A549 (cell line): ENCODE data around the gene NEK4. TPM values are rescaled to one million over a fixed set of nuclear protein-coding genes. Genes with fewer than 3 reads are reported as not detected.
A peak's percentile ranks its signal among the peaks of the same experiment; 100 is the strongest.

Experiments
- ATAC-seq, 2 experiments: fragments of 200-7000 bp in 1 of 2; fragments of >200 bp in 1 of 2; cut with Nextera tagmentation in 1 of 2; cut with Tn5 transposase in 1 of 2; 3 replicates each; pipeline versions ENCODE4 v1.8.0 to v1.9.1; 2018 to 2020; ENCODE audit warnings: mild to moderate bottlenecking in 1 of 2, moderate library complexity in 1 of 2
- CTCF ChIA-PET: fragments of 300-600 bp; sonication (Branson Sonifier 250); formaldehyde crosslinking; extraction: SDS; loops from one replicate; lab custom pipeline; 2021; ENCODE audit warnings: antibody characterized with exemption, inconsistent platforms; lab: Yijun Ruan, JAX
- POLR2A ChIA-PET: fragments of 350-600 bp; formaldehyde crosslinking; extraction: SDS; loops from one replicate; lab custom pipeline; 2021; ENCODE audit warnings: antibody characterized with exemption, inconsistent platforms; lab: Yijun Ruan, JAX
- DNase-seq, 2 experiments: peaks; one replicate each; pipeline versions ENCODE4 v3.0.0 to v3.0.0-alpha.2; 2011 to 2016; ENCODE audit warnings: low read depth in 1 of 2, low spot score in 1 of 2
- FAIRE-seq: peaks from 2 replicates; lab custom pipeline; 2011; peaks lifted over from hg19 to GRCh38; lab: Jason Lieb, UNC
- H3K27ac ChIP-seq, 2 experiments: fragments of >200 bp; sonication (Bioruptor Twin); formaldehyde crosslinking; 3 replicates each; pipeline ENCODE4 v1.5.1; 2016 to 2017
- H3K4me1 ChIP-seq: fragments of >200 bp; sonication (Bioruptor Twin); formaldehyde crosslinking; 3 replicates; pipeline ENCODE4 v1.6.1; 2016
- H3K4me2 ChIP-seq: fragments of >200 bp; sonication (Bioruptor Twin); formaldehyde crosslinking; 3 replicates; pipeline ENCODE4 v1.6.1; 2016
- H3K4me3 ChIP-seq: fragments of >200 bp; sonication (Bioruptor Twin); formaldehyde crosslinking; 3 replicates; pipeline ENCODE4 v1.5.1; 2016
- H3K9me3 ChIP-seq: fragments of >200 bp; sonication (Bioruptor Twin); formaldehyde crosslinking; 3 replicates; pipeline ENCODE4 v1.6.1; 2016
- BHLHE40 ChIP-seq: IDR thresholded peaks from 2 replicates; pipeline ENCODE4 v1.6.1; 2012; ENCODE audit warnings: low read depth, low read length, inconsistent platforms
- CBX8 ChIP-seq: fragments of 200-600 bp; sonication (generic); IDR thresholded peaks from 2 replicates; pipeline ENCODE4 v1.6.1; 2016
- CEBPB ChIP-seq, 2 experiments: fragments of >200 bp in 1 of 2; sonication (Bioruptor Twin) in 1 of 2; formaldehyde crosslinking in 1 of 2; IDR thresholded peaks; 2 replicates each; pipeline ENCODE4 v1.6.1; 2012 to 2016
- EHMT2 ChIP-seq: fragments of 200-600 bp; sonication (generic); IDR thresholded peaks from 2 replicates; pipeline ENCODE4 v1.6.1; 2016; ENCODE audit warnings: antibody characterized with exemption, low read depth, mild to moderate bottlenecking, moderate library complexity
- GATA3 ChIP-seq: IDR thresholded peaks from 2 replicates; pipeline ENCODE4 v1.6.1; 2012; ENCODE audit warnings: borderline replicate concordance
- HDAC2 ChIP-seq: fragments of 200-600 bp; sonication (generic); IDR thresholded peaks from 2 replicates; pipeline ENCODE4 v1.6.1; 2016
- HEYL ChIP-seq: fragments of 250-450 bp; sonication (Bioruptor Pico); IDR thresholded peaks from 2 replicates; pipeline ENCODE4 v1.8.0; 2021; ENCODE audit warnings: mild to moderate bottlenecking, moderate library complexity
- HOXB13 ChIP-seq: fragments of 250-450 bp; sonication (Bioruptor Pico); IDR thresholded peaks from 2 replicates; pipeline ENCODE4 v1.5.0; 2020; ENCODE audit warnings: low read depth, mild to moderate bottlenecking, moderate library complexity
- JUN ChIP-seq, 2 experiments: fragments of >200 bp; sonication (Bioruptor Twin); formaldehyde crosslinking; IDR thresholded peaks; 2 replicates in 1 of 2; 3 replicates in 1 of 2; pipeline ENCODE4 v1.6.1; 2016 to 2017
- JUNB ChIP-seq: fragments of >200 bp; sonication (Bioruptor Twin); formaldehyde crosslinking; IDR thresholded peaks from 2 replicates; pipeline ENCODE4 v1.6.1; 2016
- KDM1A ChIP-seq: fragments of 200-600 bp; sonication (generic); IDR thresholded peaks from 2 replicates; pipeline ENCODE4 v1.6.1; 2016; ENCODE audit warnings: low read depth, mild to moderate bottlenecking
- KDM5A ChIP-seq: fragments of 200-600 bp; sonication (generic); IDR thresholded peaks from 2 replicates; pipeline ENCODE4 v1.6.1; 2016; ENCODE audit warnings: antibody characterized with exemption, mild to moderate bottlenecking
- MYC ChIP-seq: IDR thresholded peaks from 2 replicates; pipeline ENCODE4 v1.6.1; 2012; ENCODE audit warnings: mild to moderate bottlenecking, inconsistent platforms, low read length, improper control_type of control experiment, borderline replicate concordance
- NPAS2 ChIP-seq: fragments of 250-450 bp; sonication (Bioruptor Pico); IDR thresholded peaks from 2 replicates; pipeline ENCODE4 v1.8.0; 2022; ENCODE audit warnings: mild to moderate bottlenecking, moderate library complexity, borderline replicate concordance
- PHF8 ChIP-seq: fragments of 200-600 bp; sonication (generic); IDR thresholded peaks from 2 replicates; pipeline ENCODE4 v1.6.1; 2016; ENCODE audit warnings: low read depth, mild to moderate bottlenecking, antibody characterized with exemption, moderate library complexity, borderline replicate concordance
- POLR2A ChIP-seq: IDR thresholded peaks from 2 replicates; pipeline ENCODE4 v1.6.1; 2012; ENCODE audit warnings: mild to moderate bottlenecking, low read length
- POLR2AphosphoS2 ChIP-seq: conservative IDR thresholded peaks from 2 replicates; pipeline ENCODE4 v1.6.1; 2012; ENCODE audit warnings: low read length, improper control_type of control experiment, inconsistent platforms
- RCOR1 ChIP-seq: fragments of 150-350 bp; IDR thresholded peaks from 2 replicates; pipeline ENCODE4 v1.6.1; 2014; ENCODE audit warnings: antibody characterized with exemption, low read length, low read depth
- SREBF2 ChIP-seq: fragments of 450-650 bp; IDR thresholded peaks from 2 replicates; pipeline ENCODE4 v1.6.1; 2014; ENCODE audit warnings: mild to moderate bottlenecking, moderate library complexity
- ZC3H11A ChIP-seq: fragments of 450-650 bp; IDR thresholded peaks from 2 replicates; pipeline ENCODE4 v1.6.1; 2014; ENCODE audit warnings: antibody characterized with exemption, mild to moderate bottlenecking
- ZFP36 ChIP-seq: fragments of 450-650 bp; IDR thresholded peaks from 2 replicates; pipeline ENCODE4 v1.6.1; 2014; ENCODE audit warnings: borderline replicate concordance; ENCODE audit not compliant: partially characterized antibody
- ZNF302 ChIP-seq: fragments of 250-450 bp; sonication (Bioruptor Pico); IDR thresholded peaks from 2 replicates; pipeline ENCODE4 v1.9.0; 2021; ENCODE audit warnings: inconsistent platforms, mild to moderate bottlenecking, moderate library complexity
- ZSCAN20 ChIP-seq: fragments of 250-450 bp; sonication (Bioruptor Pico); IDR thresholded peaks from 2 replicates; pipeline ENCODE4 v1.8.0; 2022; ENCODE audit warnings: mild to moderate bottlenecking, moderate library complexity
- WGBS: methylation state at CpG from one replicate; pipeline ENCODE4 v1.1.6; 2017; ENCODE audit errors: missing lambda C conversion rate; 5-methylcytosine and 5-hydroxymethylcytosine counted together
- polyA plus RNA-seq, 4 experiments: library from polyadenylated mRNA; depleted of rRNA in 3 of 4; stranded (reverse); fragments of >200 nt; fragmentation: RNase III in 1 of 4; extraction: RNeasy Plus Mini Kit Qiagen cat#74134 plus additional on column Dnase treatment in 1 of 4; gene quantifications; 2 replicates in 3 of 4; 3 replicates in 1 of 4; pipeline ENCODE4 v1.2.3, GENCODE V29; 2011 to 2017
- TF ChIP-seq, protein P1 (sequence below): IDR thresholded peaks from 2 replicates; pipeline ENCODE4 v1.6.1; 2012; ENCODE audit warnings: low read depth, borderline replicate concordance
- TF ChIP-seq, protein P2 (sequence below): fragments of 250-450 bp; sonication (Bioruptor Pico); IDR thresholded peaks from 2 replicates; pipeline ENCODE4 v1.5.0; 2020; ENCODE audit warnings: low read depth, mild to moderate bottlenecking, moderate library complexity
- TF ChIP-seq, protein P3 (sequence below): IDR thresholded peaks from 2 replicates; pipeline ENCODE4 v1.6.1; 2012
- TF ChIP-seq, protein P4 (sequence below): fragments of >200 bp; sonication (Bioruptor Twin); formaldehyde crosslinking; IDR thresholded peaks from 3 replicates; pipeline ENCODE4 v1.6.1; 2016
- TF ChIP-seq, protein P5 (sequence below): fragments of 150-350 bp; IDR thresholded peaks from 2 replicates; pipeline ENCODE4 v1.6.1; 2014; ENCODE audit warnings: low read depth, mild to moderate bottlenecking, low read length

The NEK4 gene
- polyA plus RNA-seq, 2 of the 4 experiments (the other 2 are of a cell fraction): 12.1 to 19.4 TPM

DNA sequence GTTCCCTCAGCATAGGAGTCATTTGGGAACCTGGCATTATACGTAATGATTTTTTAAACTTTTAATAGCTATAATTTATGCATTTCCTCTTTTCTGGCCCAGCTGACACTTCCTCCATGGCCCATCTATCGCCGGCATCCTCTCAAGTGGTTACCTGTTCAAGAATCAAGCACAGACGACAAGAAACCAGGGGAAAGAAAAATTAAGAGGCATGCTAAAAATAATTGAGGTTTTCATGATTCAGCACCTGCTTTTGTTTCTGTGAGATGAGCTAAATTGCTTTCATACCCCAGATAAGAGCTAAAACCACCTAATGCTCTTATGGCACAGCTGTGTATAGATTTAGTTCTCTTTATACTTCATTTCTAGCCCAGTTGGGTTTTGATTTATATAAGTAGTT, 63.2 kb downstream of the NEK4 start:
- no peak for ATAC-seq
- no peak for TF ChIP-seq EHMT2
- no peak for TF ChIP-seq CEBPB (IDR thresholded peaks at IDR 0.05)
- TF ChIP-seq RCOR1: no peak
- TF ChIP-seq POLR2A: no peak
- TF ChIP-seq ZNF302: no peak
- TF ChIP-seq HDAC2: no peak
- no peak for TF ChIP-seq HEYL
- TF ChIP-seq, protein P1, sequence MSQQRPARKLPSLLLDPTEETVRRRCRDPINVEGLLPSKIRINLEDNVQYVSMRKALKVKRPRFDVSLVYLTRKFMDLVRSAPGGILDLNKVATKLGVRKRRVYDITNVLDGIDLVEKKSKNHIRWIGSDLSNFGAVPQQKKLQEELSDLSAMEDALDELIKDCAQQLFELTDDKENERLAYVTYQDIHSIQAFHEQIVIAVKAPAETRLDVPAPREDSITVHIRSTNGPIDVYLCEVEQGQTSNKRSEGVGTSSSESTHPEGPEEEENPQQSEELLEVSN: no peak
- TF ChIP-seq ZFP36: no peak
- no peak for TF ChIP-seq KDM5A
- no peak for TF ChIP-seq MYC
- TF ChIP-seq NPAS2 (CRISPR knock-in tag): no peak
- TF ChIP-seq POLR2AphosphoS2: no peak
- TF ChIP-seq, protein P2, sequence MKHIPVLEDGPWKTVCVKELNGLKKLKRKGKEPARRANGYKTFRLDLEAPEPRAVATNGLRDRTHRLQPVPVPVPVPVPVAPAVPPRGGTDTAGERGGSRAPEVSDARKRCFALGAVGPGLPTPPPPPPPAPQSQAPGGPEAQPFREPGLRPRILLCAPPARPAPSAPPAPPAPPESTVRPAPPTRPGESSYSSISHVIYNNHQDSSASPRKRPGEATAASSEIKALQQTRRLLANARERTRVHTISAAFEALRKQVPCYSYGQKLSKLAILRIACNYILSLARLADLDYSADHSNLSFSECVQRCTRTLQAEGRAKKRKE (CRISPR knock-in tag): no peak
- no peak for TF ChIP-seq KDM1A
- no peak for TF ChIP-seq JUNB
- TF ChIP-seq ZC3H11A: no peak
- no peak for TF ChIP-seq ZSCAN20 (CRISPR knock-in tag)
- TF ChIP-seq SREBF2: no peak
- TF ChIP-seq, all 56 proteins: peak for 0

DNA sequence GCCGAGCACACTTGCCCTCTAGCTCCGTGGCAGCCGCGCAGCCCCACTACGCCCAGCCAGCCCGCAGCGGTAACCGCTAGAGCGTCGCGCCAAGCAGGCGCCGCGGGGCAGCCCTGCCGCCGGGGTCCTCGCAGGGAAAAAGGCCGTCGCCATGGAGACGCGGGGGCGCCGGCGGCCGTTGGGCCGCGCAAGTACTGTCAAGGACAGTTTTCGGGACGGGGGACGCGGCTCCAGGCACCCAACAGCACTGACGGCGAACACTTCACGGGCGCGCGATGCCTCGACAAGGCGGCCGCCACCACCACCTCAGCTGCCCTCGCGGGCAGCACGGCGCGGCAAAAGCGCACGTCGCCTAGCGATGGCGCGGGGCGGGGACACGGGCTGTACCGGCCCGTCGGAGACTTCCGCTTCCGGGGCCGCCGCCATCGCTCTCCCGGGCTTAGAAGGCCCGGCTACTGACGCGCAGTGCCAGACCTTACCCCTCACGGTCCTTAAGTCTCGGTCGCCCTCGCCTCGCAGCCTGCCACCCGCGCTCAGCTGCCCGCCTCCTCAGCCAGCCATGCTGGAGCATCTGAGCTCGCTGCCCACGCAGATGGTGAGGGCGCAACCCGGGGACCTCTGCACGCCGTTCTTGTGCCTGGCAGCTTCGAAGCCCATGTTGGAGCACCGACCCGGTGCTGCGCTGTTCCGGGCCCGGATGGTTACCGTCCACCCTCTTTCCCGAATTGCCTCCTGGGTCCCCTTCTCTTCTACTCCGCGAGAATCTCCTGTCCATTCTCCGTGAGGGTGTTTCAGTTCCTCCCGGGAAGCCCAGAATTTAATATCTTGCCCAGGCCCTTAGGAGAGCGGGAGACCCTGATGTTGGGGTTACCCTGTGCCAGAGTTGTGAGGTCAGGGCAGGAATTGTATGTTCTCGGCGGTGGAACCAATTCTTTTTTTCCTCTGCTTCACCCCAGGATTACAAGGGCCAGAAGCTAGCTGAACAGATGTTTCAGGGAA, 64.8 kb downstream of the NEK4 start, which contains the start of the genes GLT8D1 and SPCS1:
Gene GLT8D1 (minus strand): TSS at position 104 of the 999 bp plus-strand sequence. CDS start 5,331 bp downstream, outside the sequence.
Gene SPCS1 (plus strand): TSS at position 419 of the 999 bp plus-strand sequence. CDS start 141 bp downstream, at position 560.
- no peak for FAIRE-seq
- peak; percentile 92 to 97 for ATAC-seq
- Histone ChIP-seq H3K27ac (peak within 1 kb of the TSS; percentile 94 to 99), H3K4me2 (peak within 1 kb of the TSS; percentile 97), H3K4me3 (peak within 1 kb of the TSS; percentile 74), H3K9me3 (no peaks in the 10 kb centered on the region), H3K4me1 (peaks cover 25% of the 10 kb centered on the region)
- TF ChIP-seq, protein P3, sequence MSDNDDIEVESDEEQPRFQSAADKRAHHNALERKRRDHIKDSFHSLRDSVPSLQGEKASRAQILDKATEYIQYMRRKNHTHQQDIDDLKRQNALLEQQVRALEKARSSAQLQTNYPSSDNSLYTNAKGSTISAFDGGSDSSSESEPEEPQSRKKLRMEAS: peak; percentile 76
- TF ChIP-seq, protein P4, sequence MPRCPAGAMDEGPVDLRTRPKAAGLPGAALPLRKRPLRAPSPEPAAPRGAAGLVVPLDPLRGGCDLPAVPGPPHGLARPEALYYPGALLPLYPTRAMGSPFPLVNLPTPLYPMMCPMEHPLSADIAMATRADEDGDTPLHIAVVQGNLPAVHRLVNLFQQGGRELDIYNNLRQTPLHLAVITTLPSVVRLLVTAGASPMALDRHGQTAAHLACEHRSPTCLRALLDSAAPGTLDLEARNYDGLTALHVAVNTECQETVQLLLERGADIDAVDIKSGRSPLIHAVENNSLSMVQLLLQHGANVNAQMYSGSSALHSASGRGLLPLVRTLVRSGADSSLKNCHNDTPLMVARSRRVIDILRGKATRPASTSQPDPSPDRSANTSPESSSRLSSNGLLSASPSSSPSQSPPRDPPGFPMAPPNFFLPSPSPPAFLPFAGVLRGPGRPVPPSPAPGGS: peak; percentile 48; the same call in 2 of the 3 replicates
- TF ChIP-seq GATA3 (0 out of 2 replicates have a peak, but pooled peaks have one; percentile 27), HEYL (no peak), CBX8 (no peak), PHF8 (peak; percentile 68), POLR2A (peak; percentile 90), HOXB13 (no peak), JUN (IDR thresholded peaks at IDR 0.05) (peak; percentile 56 to 80; a peak in 4 of 5 replicates), BHLHE40 (no peak), ZC3H11A (no peak), KDM5A (peak; percentile 73)
- TF ChIP-seq, protein P1: peak; percentile 52; the same call in 1 of the 2 replicates
- TF ChIP-seq, protein P5, sequence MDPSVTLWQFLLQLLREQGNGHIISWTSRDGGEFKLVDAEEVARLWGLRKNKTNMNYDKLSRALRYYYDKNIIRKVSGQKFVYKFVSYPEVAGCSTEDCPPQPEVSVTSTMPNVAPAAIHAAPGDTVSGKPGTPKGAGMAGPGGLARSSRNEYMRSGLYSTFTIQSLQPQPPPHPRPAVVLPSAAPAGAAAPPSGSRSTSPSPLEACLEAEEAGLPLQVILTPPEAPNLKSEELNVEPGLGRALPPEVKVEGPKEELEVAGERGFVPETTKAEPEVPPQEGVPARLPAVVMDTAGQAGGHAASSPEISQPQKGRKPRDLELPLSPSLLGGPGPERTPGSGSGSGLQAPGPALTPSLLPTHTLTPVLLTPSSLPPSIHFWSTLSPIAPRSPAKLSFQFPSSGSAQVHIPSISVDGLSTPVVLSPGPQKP: no peak
- POLR2A ChIA-PET: interaction anchor here (0.9 to 1.7 kb wide), 5 partner anchors 10 to 35 kb away, joined by 3 to 6 read pairs (median 4); no protein-coding TSS in a partner anchor
- CTCF ChIA-PET: interaction anchor here (1.1 kb wide), 1 partner anchor 11 kb away, joined by 3 read pairs; no protein-coding TSS in a partner anchor
- peak; percentile 71 to 88 for DNase-seq
- 1% methylated on average over 19 of the region's 94 CpGs for WGBS

More for the DNA sequence above, 63.2 kb downstream of the NEK4 start:
- peak overlapping the region; percentile 74; the same call in 2 of the 3 replicates for H3K4me3 ChIP-seq
- no peaks in the 10 kb centered on the region for H3K9me3 ChIP-seq
- H3K27ac ChIP-seq: no peak overlapping the region
- 90% methylated on average over 4 of the region's 4 CpGs for WGBS
- FAIRE-seq (no peak), DNase-seq (no peak)
- H3K4me2 ChIP-seq: peak overlapping the region; percentile 97
- CTCF ChIA-PET: no interaction called here
- H3K4me1 ChIP-seq: peaks cover 25% of the 10 kb centered on the region
- POLR2A ChIA-PET: no interaction called here
